SKM-1 (cell line): ENCODE results near the gene IFT25.
A peak's percentile ranks its signal among the peaks of the same experiment; 100 is the strongest.

Source experiments
- DNase-seq: peaks from one replicate; lab custom pipeline; 2025; ENCODE audit not compliant: unreplicated experiment; lab: John Stamatoyannopoulos, UW

Gene IFT25

DNA sequence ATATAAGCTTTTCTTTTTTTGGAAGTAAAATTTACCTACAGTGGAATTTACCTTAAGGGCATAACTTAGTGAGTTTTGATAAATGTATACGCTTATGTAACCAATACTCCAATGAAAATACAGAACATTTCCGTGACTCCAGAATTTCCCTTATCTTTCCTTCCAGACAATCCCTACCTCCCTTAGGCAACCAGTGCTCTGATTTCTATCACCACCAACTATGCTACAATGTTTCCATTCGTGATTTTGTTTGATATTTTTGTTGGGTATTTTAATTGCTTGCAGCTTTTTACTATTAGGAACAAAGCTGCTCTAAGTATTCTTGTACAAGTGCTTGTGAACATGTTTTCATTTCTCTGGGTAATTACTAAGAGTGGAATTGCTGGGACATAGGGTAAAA is 14.6 kb downstream of the IFT25 start:
- DNase-seq: no peak

DNA sequence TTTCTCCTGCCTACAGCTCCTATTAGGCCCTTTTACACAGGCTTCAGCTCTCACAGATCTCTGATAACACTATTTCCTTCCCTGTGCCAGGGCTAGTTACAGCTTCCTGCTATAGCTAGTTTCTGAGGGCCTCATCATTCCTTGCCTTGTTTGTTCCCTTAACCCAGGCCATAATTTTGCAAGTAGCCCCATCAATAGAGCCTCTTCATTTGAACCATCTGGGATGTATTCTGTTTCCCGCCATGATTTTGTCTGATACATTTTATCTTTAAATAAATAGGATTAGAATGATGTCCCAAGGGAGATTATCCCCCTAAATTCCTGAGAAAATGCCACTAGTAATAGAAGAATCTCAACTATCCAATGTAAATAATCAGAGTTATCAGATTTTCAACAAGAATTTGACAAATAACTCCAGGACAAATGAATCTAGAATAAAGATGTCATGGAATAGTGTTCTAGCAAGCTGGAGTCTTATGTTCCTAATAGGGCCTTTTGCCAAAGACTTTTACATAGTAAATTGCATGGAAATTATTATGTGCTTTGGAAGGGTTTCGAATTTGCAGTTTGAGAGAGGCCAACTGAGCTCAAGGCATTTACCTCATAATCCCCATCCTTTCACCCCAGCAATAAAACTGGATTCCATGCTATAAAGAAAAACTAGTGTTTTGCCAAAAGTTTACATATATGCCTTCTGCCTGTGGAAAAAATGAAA is 16.1 kb downstream of the IFT25 start:
- DNase-seq: no peak

DNA sequence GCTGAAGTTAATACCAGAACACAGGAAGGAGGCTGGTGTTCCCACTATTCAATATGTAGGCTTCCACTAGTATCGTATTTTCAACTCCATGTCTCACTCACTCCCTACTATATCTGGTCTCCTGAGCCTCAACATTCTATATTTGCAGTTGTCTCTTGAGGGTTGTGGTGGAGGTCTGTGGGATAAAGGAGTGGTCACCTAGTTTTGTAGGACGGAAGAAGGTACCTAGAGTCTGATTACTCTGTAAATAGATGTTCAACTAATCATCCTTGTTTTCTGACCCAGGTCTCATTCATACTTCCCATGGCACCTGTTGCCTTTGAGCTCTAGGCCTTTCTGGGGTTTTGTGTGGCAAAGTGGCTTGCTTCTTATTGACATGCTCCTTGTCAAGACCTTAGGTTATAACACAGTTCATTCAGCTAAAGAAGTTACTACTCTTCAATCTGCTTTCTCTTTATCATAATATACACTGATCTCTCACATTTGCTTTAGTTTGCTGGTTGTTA is 18.1 kb downstream of the IFT25 start:
- no peak for DNase-seq

DNA sequence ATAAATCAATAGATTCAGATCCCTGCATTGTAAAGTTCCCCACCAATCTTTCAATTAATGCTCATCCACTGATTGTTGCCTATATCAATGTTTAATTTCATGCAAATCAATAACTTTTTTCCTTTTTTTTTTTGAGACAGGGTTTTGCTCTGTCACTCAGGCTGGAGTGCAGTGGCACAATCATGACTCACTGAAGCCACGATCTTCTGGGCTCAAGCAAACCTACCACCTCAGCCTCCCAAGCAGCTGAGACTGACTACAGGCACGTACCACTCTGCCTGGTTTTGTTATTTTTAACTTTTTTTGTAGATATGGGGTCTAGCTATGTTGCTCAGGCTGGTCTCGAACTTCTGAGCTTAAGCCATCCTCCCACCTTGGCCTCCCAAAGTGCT is 25.8 kb downstream of the IFT25 start:
- no peak for DNase-seq

DNA sequence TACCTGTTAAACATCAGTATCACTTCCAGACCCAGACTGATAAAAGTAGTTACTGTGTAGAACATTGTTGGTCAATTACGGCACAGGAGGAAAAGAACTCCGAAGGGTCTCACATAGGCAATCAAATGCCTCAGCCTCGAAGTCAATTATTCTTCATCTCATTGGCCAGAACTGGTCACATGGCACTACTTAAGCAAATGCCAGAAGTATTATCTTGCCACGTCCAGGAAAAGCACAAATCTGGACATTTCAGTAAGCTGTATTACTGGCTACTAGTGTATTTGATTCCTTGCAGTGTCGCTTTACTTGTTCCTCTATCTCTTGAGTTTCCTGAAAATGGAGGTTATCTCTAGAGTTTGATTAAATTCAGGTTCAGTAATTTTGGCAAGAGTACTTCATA is 27.2 kb downstream of the IFT25 start:
- no peak for DNase-seq

DNA sequence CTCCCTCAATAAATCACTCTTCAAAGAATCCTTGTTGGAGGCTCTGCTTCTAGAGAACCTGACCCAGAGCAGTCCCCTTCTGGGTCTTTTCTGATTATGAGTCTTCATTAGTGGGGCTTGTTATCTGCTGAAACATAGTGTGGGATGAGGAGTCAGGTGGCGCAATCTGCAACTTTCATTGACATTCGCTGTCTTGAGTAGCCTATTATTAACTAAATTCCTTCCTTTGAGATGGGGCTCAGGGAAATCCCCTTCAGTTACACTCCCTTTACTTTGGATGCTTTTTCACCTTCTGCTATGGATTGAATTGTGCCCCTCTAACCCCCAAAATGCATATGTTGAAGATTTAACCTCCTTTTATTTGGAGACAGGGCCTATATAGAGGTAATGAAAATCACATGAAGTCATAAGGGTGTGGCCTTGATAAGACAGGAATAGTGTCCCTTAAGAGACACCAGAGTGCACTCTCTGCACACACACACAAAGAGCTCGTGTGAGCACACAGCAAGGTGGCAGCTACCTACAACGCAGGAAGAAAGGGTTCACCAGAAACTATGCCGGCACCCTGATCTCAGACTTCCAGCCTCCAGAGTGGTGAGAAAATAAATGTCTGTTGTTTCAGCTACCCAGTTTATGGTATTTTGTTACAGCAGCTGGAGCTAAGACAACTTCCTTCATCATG is 32.0 kb downstream of the IFT25 start:
- no peak for DNase-seq

DNA sequence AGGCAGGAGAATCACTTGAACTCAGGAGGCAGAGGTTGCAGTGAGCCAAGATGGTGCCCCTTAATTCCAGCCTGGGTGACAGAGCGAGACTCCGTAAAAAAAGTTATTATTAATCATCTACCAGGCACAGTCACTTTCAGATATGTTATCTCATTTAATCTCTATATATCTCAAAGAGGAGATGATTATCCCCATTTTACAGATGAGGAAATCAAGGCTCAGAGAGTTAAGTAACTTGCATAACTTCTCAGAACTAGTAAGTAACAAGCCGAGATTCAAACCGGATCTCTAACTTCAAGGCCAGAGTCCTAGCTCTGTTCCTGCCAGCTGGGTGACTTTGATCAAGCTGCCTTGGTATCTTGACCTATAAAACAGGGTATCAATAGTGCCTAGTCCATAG is 34.1 kb downstream of the IFT25 start:
- DNase-seq: no peak

DNA sequence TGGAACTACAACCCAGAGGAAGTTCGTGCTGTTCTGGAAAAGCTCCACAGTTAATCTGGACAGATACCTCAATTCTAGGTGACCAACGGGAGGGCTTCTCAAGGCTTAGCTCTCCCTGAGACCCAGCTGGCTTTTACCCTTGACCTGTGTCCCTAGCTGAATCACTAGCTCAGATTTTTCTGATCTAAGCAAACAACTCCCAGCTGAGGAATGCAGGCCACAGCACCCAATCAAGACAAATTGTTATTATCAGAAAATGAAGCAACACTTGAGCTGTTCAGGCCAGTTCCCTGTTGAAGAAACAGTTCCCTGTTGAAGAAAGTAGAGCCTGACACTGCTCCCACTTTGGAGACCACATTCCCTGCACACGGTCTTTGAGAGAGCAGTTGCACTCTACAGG is 35.6 kb downstream of the IFT25 start:
- DNase-seq: no peak

DNA sequence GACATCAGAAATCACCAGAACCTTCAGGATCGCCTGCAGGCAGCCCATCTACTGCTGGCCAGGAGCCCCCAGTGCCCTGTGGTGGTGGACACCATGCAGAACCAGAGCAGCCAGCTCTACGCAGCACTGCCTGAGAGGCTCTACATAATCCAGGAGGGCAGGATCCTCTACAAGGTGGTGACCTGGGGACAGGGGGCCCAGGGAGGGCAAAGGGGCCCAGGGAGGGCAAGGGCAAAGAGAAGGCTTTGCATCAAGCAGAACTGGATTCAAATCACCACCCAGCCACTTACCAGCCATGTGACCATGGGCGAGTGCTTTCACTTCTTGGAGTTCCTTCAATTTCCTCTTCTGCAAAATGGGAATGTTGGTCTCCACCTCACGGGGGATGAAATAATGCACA is 39.4 kb downstream of the IFT25 start:
- no peak for DNase-seq

DNA sequence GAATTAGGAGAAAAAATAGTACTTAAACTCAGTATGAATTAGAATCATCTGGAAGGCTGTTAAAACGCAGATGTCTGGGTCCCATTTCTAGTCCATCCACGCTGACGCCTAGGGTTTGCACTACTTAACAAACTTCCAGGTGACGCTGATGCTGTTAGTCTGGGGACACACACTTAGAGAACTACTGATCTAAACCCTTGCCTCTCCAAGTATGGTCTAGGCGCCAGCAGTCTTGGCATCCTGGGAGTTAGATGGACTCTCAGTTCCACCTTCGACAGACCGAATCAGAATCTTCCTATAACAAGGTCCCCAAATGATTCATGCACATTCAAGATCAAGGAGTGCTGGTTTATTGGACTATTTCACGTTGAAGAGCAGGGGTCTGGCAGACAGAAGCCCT is 40.0 kb downstream of the IFT25 start:
- DNase-seq: no peak

DNA sequence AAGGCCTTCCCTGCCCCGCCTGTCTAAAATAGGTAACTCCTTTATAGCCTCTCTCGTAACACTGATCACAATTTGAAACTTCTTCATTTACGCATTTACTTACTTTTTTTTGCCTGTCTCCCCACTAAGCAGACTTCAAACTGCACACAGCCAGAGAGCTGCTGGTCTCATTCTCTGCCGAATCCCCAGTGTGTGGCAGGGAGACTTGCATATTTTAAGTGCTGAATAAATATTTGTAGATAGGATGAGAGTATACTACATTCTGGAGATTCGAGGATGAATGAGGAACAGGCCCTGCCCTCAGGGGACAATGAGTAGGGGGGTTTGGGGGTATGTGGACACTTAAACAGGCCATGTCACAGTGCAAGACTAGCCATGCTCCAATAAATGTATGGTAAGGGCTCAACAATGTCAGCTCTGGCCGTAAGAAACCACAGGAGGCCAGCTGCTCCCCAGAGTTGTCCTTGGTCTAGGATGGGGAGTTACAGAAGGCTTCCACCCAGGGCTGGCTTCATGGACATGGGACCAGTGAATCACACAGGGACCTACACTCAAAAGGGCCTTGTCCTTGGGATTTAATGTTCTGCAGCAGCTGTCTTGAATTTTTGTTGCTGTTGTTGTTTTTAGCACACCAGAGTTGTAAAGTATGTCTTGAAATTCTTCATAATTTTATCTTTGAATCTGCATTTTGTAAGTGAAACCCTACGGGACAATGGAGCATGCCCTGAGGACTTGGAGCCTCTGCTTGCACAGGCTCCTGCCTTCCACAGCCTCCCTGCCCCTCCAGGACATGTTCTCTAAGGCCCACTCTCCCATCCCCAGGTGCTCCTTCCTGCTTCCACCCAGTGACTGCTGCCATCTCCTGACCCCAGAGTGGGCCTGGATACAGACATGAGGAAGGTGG is 43.0 kb downstream of the IFT25 start:
- DNase-seq: no peak

DNA sequence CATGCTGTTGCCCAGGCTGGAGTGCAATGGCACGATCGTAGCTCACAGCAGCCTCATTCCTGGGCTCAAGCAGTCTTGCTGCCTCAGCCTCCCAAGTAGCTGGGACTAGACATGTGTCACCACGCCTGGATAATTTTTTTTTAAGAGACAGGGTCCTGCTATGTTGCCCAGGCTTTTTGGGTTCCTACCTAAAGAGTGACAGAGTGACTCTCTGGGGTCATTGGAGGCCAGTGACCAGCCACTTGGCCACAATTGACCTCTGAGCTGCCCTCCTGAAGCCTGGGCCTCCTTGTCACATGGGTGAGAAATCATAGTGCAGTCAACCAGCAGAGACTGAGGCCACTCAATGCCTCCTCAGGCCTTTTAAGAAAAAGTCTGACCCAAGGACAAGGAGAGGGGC is 45.8 kb downstream of the IFT25 start:
- DNase-seq: no peak

DNA sequence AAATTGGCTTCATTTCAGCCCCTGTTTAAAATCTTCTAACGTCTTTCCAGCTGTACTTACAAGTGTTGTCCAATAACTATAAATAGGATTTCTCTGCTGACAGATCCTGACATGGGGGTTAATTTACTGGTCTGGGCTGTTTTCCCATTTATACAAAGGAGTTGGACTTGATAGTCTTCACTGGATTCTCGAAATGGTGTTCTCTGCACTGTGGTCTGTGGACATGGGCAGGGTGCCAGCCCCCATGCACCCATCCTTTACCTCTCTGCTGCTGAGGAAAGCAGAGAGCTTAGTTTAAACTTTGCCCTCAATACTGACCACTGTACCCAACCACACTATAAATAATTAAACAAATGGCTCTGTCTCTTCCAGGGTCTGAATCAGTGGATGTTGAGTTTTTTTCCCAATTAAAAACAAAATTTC is 46.3 kb downstream of the IFT25 start:
- no peak for DNase-seq

DNA sequence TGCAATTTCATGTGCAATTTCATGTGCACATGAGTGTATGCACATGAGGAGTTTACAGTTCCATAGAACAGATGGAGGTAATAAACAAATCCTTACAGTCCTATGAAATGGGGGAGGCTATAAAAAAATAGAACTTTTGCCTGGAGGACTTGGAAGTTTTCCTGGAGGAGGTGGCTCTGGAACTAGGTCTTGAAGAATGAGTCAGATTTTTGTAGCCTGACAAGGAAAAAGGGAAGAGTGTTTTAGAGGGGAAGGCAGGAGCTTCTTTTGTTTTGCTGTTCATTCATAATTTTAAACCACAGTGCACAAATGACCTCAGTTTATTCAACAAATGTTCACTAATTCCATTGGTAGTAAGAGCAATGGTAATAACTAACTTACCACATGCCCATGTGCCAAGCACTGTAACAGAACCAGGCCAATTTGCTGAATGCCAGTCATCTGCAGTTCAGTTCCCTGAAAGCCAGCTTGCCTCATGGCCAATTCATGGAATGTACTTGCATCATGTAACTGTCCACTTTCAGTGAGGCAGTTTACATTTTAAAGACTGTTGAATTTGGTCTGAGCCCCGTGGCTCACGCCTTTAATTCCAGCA is 48.8 kb downstream of the IFT25 start:
- DNase-seq: no peak

DNA sequence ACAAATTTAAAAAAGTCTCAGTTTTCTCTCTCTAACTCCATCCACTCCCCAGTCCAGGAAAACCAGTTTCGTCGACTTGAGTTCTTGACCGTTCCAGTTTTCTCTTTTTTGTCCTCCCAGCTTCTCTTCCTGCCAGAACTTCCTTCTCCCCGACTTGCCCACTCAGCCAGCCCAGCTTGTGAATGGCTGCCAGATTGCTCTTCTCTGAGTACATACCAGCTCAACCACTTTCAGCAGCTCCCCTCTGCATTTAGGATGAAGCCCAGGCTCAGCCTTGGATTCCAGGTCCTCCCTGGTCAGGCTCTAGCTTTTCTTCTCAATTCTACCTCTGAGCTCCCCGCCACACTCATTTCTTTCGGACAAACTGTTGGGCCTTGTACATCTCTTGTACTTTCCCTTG is 50.1 kb downstream of the IFT25 start:
- no peak for DNase-seq

DNA sequence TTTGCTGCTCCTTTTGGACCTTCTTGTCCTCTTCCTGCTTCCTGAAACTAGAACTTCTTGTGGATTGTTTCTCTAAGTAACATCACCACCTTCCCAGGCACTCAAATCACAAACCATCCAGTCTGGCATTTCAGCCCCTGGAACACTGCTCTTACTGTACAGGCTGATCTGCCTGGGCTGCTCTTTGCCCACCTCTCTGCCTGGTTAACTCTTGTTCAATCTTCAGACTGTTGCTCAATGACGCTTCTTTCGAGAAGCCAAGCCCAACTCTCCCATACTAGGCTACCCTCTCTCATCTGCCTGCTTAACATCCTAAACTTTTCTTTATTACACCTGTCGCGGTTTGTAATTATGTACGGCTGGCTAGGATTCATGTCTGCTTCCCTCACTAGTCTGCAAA is 50.9 kb downstream of the IFT25 start:
- DNase-seq: no peak

DNA sequence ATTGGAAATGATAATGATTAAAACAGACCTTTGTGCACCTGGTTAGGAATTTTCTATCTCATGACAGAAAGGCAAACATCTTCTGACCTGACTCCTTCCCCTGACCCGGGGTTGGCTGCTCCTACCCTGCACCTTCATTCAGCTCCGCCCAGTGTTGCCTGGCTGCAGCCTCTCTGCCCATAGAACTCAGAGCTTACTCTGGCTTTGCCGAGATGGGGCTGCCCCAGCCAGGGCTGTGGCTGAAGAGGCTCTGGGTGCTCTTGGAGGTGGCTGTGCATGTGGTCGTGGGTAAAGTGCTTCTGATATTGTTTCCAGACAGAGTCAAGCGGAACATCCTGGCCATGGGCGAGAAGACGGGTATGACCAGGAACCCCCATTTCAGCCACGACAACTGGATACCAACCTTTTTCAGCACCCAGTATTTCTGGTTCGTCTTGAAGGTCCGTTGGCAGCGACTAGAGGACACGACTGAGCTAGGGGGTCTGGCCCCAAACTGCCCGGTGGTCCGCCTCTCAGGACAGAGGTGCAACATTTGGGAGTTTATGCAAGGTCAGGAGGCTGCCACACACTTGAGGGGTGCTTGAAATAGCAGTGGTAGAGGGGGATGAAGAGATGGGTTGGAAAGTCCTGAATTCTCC is 51.4 kb downstream of the IFT25 start, which contains the start of gene DIO1:
Gene DIO1 (plus strand): TSS at position 189 of the 638 bp plus-strand sequence. CDS start 24 bp downstream, at position 213.
- DNase-seq: no peak

DNA sequence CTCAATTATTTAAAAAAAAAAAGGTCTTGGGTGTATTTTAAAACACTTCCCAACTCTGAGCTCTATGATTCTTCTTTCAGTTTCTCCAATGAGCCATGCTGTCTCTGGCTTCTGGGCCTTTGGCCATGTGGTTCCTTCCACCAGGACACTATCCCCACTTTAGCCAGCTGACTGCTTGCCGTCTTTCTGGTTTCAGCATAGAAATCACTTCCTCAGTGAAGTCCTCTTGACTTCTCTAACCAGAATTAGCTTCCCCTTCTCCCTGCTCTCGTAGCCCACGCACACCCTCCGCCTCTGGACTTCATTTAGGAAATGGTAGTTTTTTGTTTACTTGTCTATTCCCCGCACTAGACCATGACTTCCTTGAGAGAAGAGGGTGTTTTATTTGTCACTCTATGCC is 52.6 kb downstream of the IFT25 start:
- DNase-seq: peak; percentile 38

DNA sequence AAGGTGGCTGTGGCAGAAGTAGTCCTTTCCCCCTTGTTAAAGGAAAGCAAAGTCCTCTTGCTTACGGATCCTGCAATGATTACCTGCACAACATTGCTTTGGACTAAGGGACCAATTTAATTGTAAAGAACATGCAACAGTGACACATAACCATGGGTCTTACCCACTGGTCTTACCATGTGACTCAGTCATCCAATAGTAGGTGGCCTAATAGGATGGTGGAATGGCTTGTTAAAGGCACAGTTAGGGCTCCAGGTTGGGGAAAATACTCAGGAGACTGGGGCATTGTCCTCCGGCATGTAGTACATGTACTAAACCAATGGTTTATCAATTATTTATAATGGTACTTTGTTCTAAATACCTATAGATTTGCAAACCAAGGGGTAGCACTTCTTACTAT is 53.8 kb downstream of the IFT25 start:
- DNase-seq: no peak

DNA sequence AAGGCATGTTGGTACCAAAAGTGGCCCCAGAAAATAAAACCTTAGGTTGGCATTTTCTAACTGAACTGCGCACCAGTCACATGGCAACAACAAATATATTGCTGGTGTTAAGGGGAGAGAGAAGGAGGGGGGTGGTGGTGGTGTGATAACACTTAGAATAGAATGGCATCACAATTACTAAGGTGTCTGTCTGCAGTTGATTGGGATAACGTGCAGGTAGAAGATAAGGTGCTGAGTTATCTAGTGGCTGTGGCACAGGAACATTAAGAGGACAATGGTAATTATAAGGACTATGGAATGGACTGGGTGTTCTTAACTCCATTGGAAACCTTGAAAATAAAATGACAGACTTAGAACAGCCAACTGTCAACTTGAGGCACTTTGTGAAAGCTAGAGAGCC is 54.5 kb downstream of the IFT25 start:
- DNase-seq: no peak

DNA sequence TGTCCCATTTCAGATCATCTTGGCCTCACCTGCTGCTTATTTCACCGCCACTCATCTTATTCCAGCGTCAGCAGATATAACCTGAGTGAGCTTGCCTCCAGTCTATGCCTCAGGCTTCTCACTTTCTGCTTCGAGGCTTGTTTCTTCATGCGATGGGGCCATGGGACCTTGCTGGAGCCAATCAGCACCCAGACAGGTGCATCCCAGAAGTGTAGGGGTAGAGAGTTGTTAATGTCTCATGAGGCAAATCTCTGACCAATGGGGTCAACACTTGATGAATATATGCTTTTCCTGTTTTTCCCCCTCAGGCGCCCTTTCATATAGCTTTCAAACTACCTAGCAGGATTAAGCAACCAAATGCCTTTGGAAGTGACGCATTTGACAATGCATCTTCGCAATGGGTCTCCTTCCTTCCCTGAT is 55.0 kb downstream of the IFT25 start:
- DNase-seq: no peak
